HepG2 (cell line): ENCODE data around the gene PRTN3. TPM values are rescaled to one million over a fixed set of nuclear protein-coding genes. Genes with fewer than 3 reads are reported as not detected.

Source experiments
- ATAC-seq: fragments of 200-7000 bp; cut with Tn5 transposase; 3 replicates; pipeline ENCODE4 v1.9.1; 2020; ENCODE audit warnings: mild to moderate bottlenecking, moderate library complexity
- BruUV-seq: library from RNA; stranded (reverse); fragments of 400-500 nt; replicated peaks from 2 replicates; lab custom pipeline; 2021; lab: Mats Ljungman, UMichigan
- CTCF ChIA-PET: fragments of 300-600 bp; formaldehyde crosslinking; extraction: SDS; loops from one replicate; lab custom pipeline; 2021; ENCODE audit warnings: low total read pairs, inconsistent platforms, low intra/inter-chr PET ratio; lab: Yijun Ruan, JAX
- POLR2A ChIA-PET: fragments of 350-600 bp; sonication (Branson Sonifier 250); formaldehyde crosslinking; loops from one replicate; lab custom pipeline; 2020; ENCODE audit warnings: antibody characterized with exemption, inconsistent platforms; lab: Yijun Ruan, JAX
- DNase-seq: peaks from one replicate; pipeline ENCODE4 v3.0.0-alpha.2; 2015; ENCODE audit warnings: low spot score
- FAIRE-seq: peaks from 3 replicates; lab custom pipeline; 2011; peaks lifted over from hg19 to GRCh38; lab: Jason Lieb, UNC
- H2AFZ ChIP-seq: one replicate; pipeline ENCODE4 v1.6.1; 2011; ENCODE audit warnings: low read length, inconsistent platforms
- H3K27ac ChIP-seq: fragments of 300-600 bp; 3 replicates; pipeline ENCODE4 v1.8.0; 2011; ENCODE audit warnings: mixed run types, mild to moderate bottlenecking, mixed read lengths, low read length, inconsistent platforms; ENCODE audit not compliant: insufficient read depth; ENCODE audit errors: extremely low read length
- H3K27me3 ChIP-seq, 2 experiments: fragments of 200-600 bp in 1 of 2; 2 replicates in 1 of 2; 3 replicates in 1 of 2; pipeline versions ENCODE4 v1.6.0 to v1.8.0; 2011; ENCODE audit warnings: low read length in 2 of 2, mild to moderate bottlenecking in 2 of 2, moderate library complexity in 2 of 2, inconsistent platforms in 1 of 2; ENCODE audit not compliant: insufficient read depth in 2 of 2, control insufficient read depth in 1 of 2
- H3K36me3 ChIP-seq, 2 experiments: fragments of 200-600 bp in 1 of 2; replicated peaks in 1 of 2; 2 replicates in 1 of 2; 3 replicates in 1 of 2; pipeline versions ENCODE4 v1.5.1 to v1.8.0; 2011; ENCODE audit warnings: low read length in 2 of 2, inconsistent platforms in 1 of 2; ENCODE audit not compliant: insufficient read depth in 2 of 2, control insufficient read depth in 1 of 2
- H3K4me1 ChIP-seq: 2 replicates; pipeline ENCODE4 v1.5.1; 2012; ENCODE audit warnings: low read length, inconsistent platforms; ENCODE audit not compliant: insufficient read depth
- H3K4me2 ChIP-seq: 2 replicates; pipeline ENCODE4 v1.6.0; 2011; ENCODE audit warnings: low read depth, low read length, inconsistent platforms
- H3K4me3 ChIP-seq, 3 experiments: fragments of 200-600 bp in 1 of 3; sonication (generic), shearing (Covaris generic) in 1 of 3; replicated peaks in 1 of 3; 2 replicates each; pipeline ENCODE4 v1.5.1; 2011 to 2016; ENCODE audit warnings: low read length in 3 of 3, inconsistent platforms in 2 of 3, low read depth in 2 of 3, mild to moderate bottlenecking in 2 of 3, control low read depth in 1 of 3, mixed read lengths in 1 of 3; ENCODE audit not compliant: insufficient read depth in 1 of 3
- H3K79me2 ChIP-seq: one replicate; pipeline ENCODE4 v1.6.1; 2011; ENCODE audit warnings: low read length, inconsistent platforms; ENCODE audit not compliant: insufficient read depth
- H3K9ac ChIP-seq: 2 replicates; pipeline ENCODE4 v1.6.0; 2011; ENCODE audit warnings: mild to moderate bottlenecking, low read depth, low read length, inconsistent platforms; ENCODE audit not compliant: insufficient read depth
- H3K9me3 ChIP-seq: 2 replicates; pipeline ENCODE4 v1.5.1; 2012; ENCODE audit warnings: mild to moderate bottlenecking, low read length
- H4K20me1 ChIP-seq: 2 replicates; pipeline ENCODE4 v1.6.0; 2011; ENCODE audit warnings: inconsistent platforms, mild to moderate bottlenecking, low read length, moderate library complexity; ENCODE audit not compliant: insufficient read depth
- AGO1 ChIP-seq: fragments of 200-400 bp; formaldehyde crosslinking; IDR thresholded peaks from 2 replicates; pipeline ENCODE4 v1.6.1; 2017; ENCODE audit warnings: mild to moderate bottlenecking, low read depth, low read length, moderate library complexity; ENCODE audit not compliant: poor library complexity, severe bottlenecking
- CHD2 ChIP-seq: IDR thresholded peaks from 2 replicates; pipeline ENCODE4 v1.6.1; 2011; ENCODE audit warnings: low read depth, low read length, improper control_type of control experiment
- HNF4A ChIP-seq: sonication (generic); formaldehyde crosslinking; IDR thresholded peaks from 2 replicates; pipeline ENCODE4 v1.4.0; 2020; ENCODE audit warnings: missing genetic modification reagents
- HOXA5 ChIP-seq: sonication (generic); formaldehyde crosslinking; IDR thresholded peaks from 2 replicates; pipeline ENCODE4 v1.4.0; 2020; ENCODE audit warnings: missing genetic modification reagents
- IRX3 ChIP-seq: sonication (generic); formaldehyde crosslinking; IDR thresholded peaks from 2 replicates; pipeline ENCODE4 v1.8.1; 2023; ENCODE audit warnings: mild to moderate bottlenecking, low read depth, missing genetic modification reagents, borderline replicate concordance
- MXD4 ChIP-seq: IDR thresholded peaks from 2 replicates; pipeline ENCODE4 v1.6.1; 2016; ENCODE audit warnings: mild to moderate bottlenecking, missing biosample characterization, missing genetic modification reagents
- RARG ChIP-seq: sonication (generic); formaldehyde crosslinking; IDR thresholded peaks from 2 replicates; pipeline ENCODE4 v1.4.0; 2020; ENCODE audit warnings: low read depth, mild to moderate bottlenecking, missing genetic modification reagents
- SATB2 ChIP-seq: sonication (generic); formaldehyde crosslinking; IDR thresholded peaks from 2 replicates; pipeline ENCODE4 v1.5.0; 2020; ENCODE audit warnings: missing genetic modification reagents
- SSRP1 ChIP-seq: IDR thresholded peaks from 2 replicates; pipeline ENCODE4 v1.6.1; 2016; ENCODE audit warnings: control low read depth
- THAP11 ChIP-seq: IDR thresholded peaks from 2 replicates; pipeline ENCODE4 v1.6.1; 2016; ENCODE audit warnings: missing biosample characterization, missing genetic modification reagents
- YEATS2 ChIP-seq: sonication (generic); formaldehyde crosslinking; IDR thresholded peaks from 2 replicates; pipeline ENCODE4 v1.4.0; 2020; ENCODE audit warnings: missing genetic modification reagents, borderline replicate concordance
- ZBTB34 ChIP-seq: sonication (generic); formaldehyde crosslinking; IDR thresholded peaks from 2 replicates; pipeline ENCODE4 v1.8.0; 2022; ENCODE audit warnings: mild to moderate bottlenecking, missing genetic modification reagents
- ZBTB7B ChIP-seq: sonication (generic); formaldehyde crosslinking; IDR thresholded peaks from 2 replicates; pipeline ENCODE4 v1.4.0; 2020; ENCODE audit warnings: missing genetic modification reagents
- ZHX1 ChIP-seq: sonication (generic); formaldehyde crosslinking; IDR thresholded peaks from 2 replicates; pipeline ENCODE4 v1.8.1; 2022; ENCODE audit warnings: low read depth, mild to moderate bottlenecking, missing genetic modification reagents
- ZNF17 ChIP-seq: sonication (generic); formaldehyde crosslinking; IDR thresholded peaks from 2 replicates; pipeline ENCODE4 v1.5.0; 2020; ENCODE audit warnings: mild to moderate bottlenecking, missing genetic modification reagents
- ZNF333 ChIP-seq: sonication (generic); formaldehyde crosslinking; IDR thresholded peaks from 2 replicates; pipeline ENCODE4 v1.4.0; 2020; ENCODE audit warnings: mild to moderate bottlenecking, missing genetic modification reagents, borderline replicate concordance
- ZNF510 ChIP-seq: sonication (generic); formaldehyde crosslinking; IDR thresholded peaks from 2 replicates; pipeline ENCODE4 v1.4.0; 2020; ENCODE audit warnings: low read depth, mild to moderate bottlenecking, missing genetic modification reagents
- ZNF543 ChIP-seq: sonication (generic); formaldehyde crosslinking; IDR thresholded peaks from 2 replicates; pipeline ENCODE4 v1.4.0; 2020; ENCODE audit warnings: mild to moderate bottlenecking, missing genetic modification reagents
- ZNF547 ChIP-seq: sonication (generic); formaldehyde crosslinking; IDR thresholded peaks from 2 replicates; pipeline ENCODE4 v1.5.1; 2020; ENCODE audit warnings: mild to moderate bottlenecking, missing genetic modification reagents
- ZNF569 ChIP-seq: sonication (generic); formaldehyde crosslinking; IDR thresholded peaks from 2 replicates; pipeline ENCODE4 v1.5.0; 2020; ENCODE audit warnings: mild to moderate bottlenecking, missing genetic modification reagents, moderate library complexity, borderline replicate concordance
- ZNF703 ChIP-seq: sonication (generic); formaldehyde crosslinking; IDR thresholded peaks from 2 replicates; pipeline ENCODE4 v1.5.1; 2020; ENCODE audit warnings: missing genetic modification reagents, mild to moderate bottlenecking, moderate library complexity, borderline replicate concordance
- ZNF768 ChIP-seq: sonication (generic); formaldehyde crosslinking; IDR thresholded peaks from 2 replicates; pipeline ENCODE4 v1.4.0; 2020; ENCODE audit warnings: missing genetic modification reagents
- WGBS: methylation state at CpG from one replicate; pipeline ENCODE4 v1.1.6; 2017; ENCODE audit warnings: low lambda C conversion rate; 5-methylcytosine and 5-hydroxymethylcytosine counted together
- in situ Hi-C: cut with HindIII; loops from 2 replicates; pipeline ENCODE4 v1.10.0; 2017; ENCODE audit warnings: low pct_unique_long_range_greater_than_20kb; ENCODE audit not compliant: extremely low pct_ligation_motif_present
- intact Hi-C: fragments of 100-400 bp; cut with micrococcal nuclease; formaldehyde crosslinking; loops from one replicate; pipeline ENCODE4 v1.10.0; 2022; ENCODE audit not compliant: unreplicated experiment
- polyA plus RNA-seq, 8 experiments: library from polyadenylated mRNA; depleted of rRNA in 3 of 8; stranded (reverse) in 7 of 8; unstranded in 1 of 8; fragments of >200 nt; fragmentation: Illumina TruSeq in 4 of 8; extraction: Trizol in 4 of 8; gene quantifications; 2 replicates each; pipeline versions ENCODE4 v1.2.1 to v1.2.3, GENCODE V29; 2011 to 2016; ENCODE audit warnings: low read depth in 4 of 8, missing spikeins in 1 of 8, mixed read lengths in 1 of 8; ENCODE audit not compliant: insufficient read depth in 1 of 8
- total RNA-seq, 5 experiments: library from RNA; depleted of rRNA; stranded (reverse); fragments of >200 nt; fragmentation: Illumina TruSeq; extraction: Trizol; gene quantifications; 2 replicates each; pipeline ENCODE4 v1.2.3, GENCODE V29; 2016; ENCODE audit warnings: low read depth in 1 of 5

Gene PRTN3
- total and polyA plus RNA-seq, 2 of the 13 experiments (the other 11 are each of a cell fraction or from before 2014, with no cell fraction given), result not detected

DNA sequence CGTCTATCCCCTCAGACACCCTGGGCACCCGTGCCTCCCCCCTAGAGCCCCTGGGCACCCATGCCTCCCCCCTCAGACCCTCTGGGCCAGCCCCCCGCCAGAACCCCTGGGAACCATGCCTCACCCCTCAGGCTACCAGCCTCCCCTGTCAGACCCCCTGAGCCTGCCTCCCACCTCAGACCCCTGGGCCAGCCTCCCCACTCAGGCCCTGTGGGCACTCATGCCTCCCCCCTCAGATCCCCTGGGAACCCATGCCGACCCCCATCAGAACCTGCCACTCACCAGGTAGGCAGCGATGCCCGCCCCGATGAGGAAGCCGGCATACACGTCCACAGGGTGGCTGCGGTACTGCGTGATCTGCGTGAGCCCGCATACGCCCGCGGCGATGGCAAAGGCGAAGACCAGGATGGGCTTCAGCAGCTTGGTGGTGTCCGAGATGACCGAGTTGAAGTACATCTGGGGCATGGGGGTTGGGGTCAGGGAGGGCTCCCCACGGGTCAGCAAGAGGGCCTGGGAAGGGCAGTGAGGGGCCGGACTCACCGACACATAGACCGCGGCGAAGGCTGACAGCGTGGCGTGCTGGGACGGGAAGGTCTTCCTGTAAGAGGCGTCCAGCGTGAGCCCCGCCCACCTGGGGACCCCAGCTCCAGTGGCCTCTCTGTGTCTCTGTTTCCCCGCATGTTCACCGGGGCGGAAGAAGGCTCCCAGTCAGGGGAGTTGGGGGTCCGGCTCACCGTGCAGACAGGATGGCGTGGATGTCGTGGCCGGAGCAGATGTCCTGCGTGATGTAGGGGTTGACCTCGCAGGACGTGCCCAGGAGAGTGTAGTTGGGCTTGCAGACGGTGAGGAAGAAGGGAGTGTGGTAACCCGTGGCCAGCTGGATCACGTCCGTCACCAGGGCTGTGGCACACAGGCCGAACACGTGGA, 26.4 kb upstream of the PRTN3 start:
- intact Hi-C loops, result no loop called here
- Histone ChIP-seq H3K27ac (no peak overlapping the region), H3K4me3 (no peak overlapping the region), H3K4me2 (no peak overlapping the region), H3K4me1 (no peaks in the 10 kb centered on the region), H2AFZ (no peak overlapping the region), H3K79me2 (no peaks in the 10 kb centered on the region), H3K36me3 (peaks cover 13 to 26% of the 10 kb centered on the region in 2 experiments; a peak in 4 of 5 replicates), H3K9ac (no peak overlapping the region), H3K9me3 (no peaks in the 10 kb centered on the region), H4K20me1 (peaks cover 24% of the 10 kb centered on the region), H3K27me3 (no peaks in the 10 kb centered on the region)
- 97% methylated on average over 33 of the region's 49 CpGs for WGBS
- CTCF ChIA-PET, result no interaction called here
- no TSS peak for BruUV-seq
- DNase-seq (no peak), ATAC-seq (peak; percentile 6), FAIRE-seq (no peak)
- POLR2A ChIA-PET, result interaction anchor here (1.1 kb wide), 1 partner anchor 18 kb away, joined by 3 read pairs; no protein-coding TSS in a partner anchor
- in situ Hi-C loops, result no loop called here
- no peak for TF ChIP-seq MXD4 (CRISPR knock-in tag)
- no peak for TF ChIP-seq IRX3 (CRISPR knock-in tag)
- TF ChIP-seq CHD2, result 0 out of 2 replicates have a peak, but pooled peaks have one; percentile 18
- no peak for TF ChIP-seq SATB2
- TF ChIP-seq ZNF547 (CRISPR knock-in tag), result no peak
- no peak for TF ChIP-seq ZNF17 (CRISPR knock-in tag)
- no peak for TF ChIP-seq ZNF333
- TF ChIP-seq ZNF510 (CRISPR knock-in tag), result no peak
- no peak for TF ChIP-seq ZHX1 (CRISPR knock-in tag)
- no peak for TF ChIP-seq HOXA5 (CRISPR knock-in tag)
- no peak for TF ChIP-seq SSRP1
- TF ChIP-seq ZBTB34 (CRISPR knock-in tag), result no peak
- TF ChIP-seq ZNF703 (CRISPR knock-in tag), result no peak
- no peak for TF ChIP-seq RARG (CRISPR knock-in tag)
- no peak for TF ChIP-seq YEATS2 (CRISPR knock-in tag)
- TF ChIP-seq THAP11, result no peak
- no peak for TF ChIP-seq HNF4A (CRISPR knock-in tag)
- TF ChIP-seq ZBTB7B (CRISPR knock-in tag), result 0 out of 2 replicates have a peak, but pooled peaks have one; percentile 30
- no peak for TF ChIP-seq ZNF569 (CRISPR knock-in tag)
- TF ChIP-seq AGO1, result peak; percentile 65
- TF ChIP-seq ZNF768, result 0 out of 2 replicates have a peak, but pooled peaks have one; percentile 9
- TF ChIP-seq ZNF543 (CRISPR knock-in tag), result no peak
